Fibroblast of lung (primary cell): Measurements from ENCODE around the gene ICA1.

Experiments used
- EZH2 ChIP-seq: IDR thresholded peaks from 2 replicates; pipeline ENCODE4 v1.5.1; 2012; ENCODE audit warnings: low read length, control low read depth, mild to moderate bottlenecking; ENCODE audit errors: missing control alignments
- TF ChIP-seq, protein P1 (sequence below), 2 donors: IDR thresholded peaks in 1 of 2; conservative IDR thresholded peaks in 1 of 2; 1 replicate in 1 of 2; 2 replicates in 1 of 2; pipeline ENCODE4 v1.5.1; 2011 to 2012; ENCODE audit warnings: low read length in 2 of 2, control low read depth in 1 of 2, inconsistent platforms in 1 of 2, low read depth in 1 of 2, mild to moderate bottlenecking in 1 of 2

GRCh38 chr7:8131694-8132605 lies 130.0 kb downstream of the ICA1 start:
- TF ChIP-seq EZH2 = no peak
- TF ChIP-seq, protein P1, sequence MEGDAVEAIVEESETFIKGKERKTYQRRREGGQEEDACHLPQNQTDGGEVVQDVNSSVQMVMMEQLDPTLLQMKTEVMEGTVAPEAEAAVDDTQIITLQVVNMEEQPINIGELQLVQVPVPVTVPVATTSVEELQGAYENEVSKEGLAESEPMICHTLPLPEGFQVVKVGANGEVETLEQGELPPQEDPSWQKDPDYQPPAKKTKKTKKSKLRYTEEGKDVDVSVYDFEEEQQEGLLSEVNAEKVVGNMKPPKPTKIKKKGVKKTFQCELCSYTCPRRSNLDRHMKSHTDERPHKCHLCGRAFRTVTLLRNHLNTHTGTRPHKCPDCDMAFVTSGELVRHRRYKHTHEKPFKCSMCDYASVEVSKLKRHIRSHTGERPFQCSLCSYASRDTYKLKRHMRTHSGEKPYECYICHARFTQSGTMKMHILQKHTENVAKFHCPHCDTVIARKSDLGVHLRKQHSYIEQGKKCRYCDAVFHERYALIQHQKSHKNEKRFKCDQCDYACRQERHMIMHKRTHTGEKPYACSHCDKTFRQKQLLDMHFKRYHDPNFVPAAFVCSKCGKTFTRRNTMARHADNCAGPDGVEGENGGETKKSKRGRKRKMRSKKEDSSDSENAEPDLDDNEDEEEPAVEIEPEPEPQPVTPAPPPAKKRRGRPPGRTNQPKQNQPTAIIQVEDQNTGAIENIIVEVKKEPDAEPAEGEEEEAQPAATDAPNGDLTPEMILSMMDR (conservative IDR thresholded peaks at IDR 0.05 in 1 of 2, IDR thresholded peaks at IDR 0.05 in 1 of 2; ENCODE audit: low read depth in 1 of 2, low read length in 2 of 2) = no peak
